IgD-negative memory B cell (primary cell): ENCODE measurements around the gene TNFRSF1A. TPM values are rescaled to one million over a fixed set of nuclear protein-coding genes. Genes with fewer than 3 reads are reported as not detected.

Experiments
- H3K27ac Mint-ChIP-seq, 3 donors: one replicate each; pipeline ENCODE4 v1.8.0; 2020 to 2022; ENCODE audit warnings: mild to moderate bottlenecking in 3 of 3, mixed read lengths in 3 of 3, moderate library complexity in 1 of 3
- H3K27me3 Mint-ChIP-seq: one replicate; pipeline ENCODE4 v1.8.0; 2021; ENCODE audit warnings: mixed read lengths
- H3K36me3 Mint-ChIP-seq: one replicate; pipeline ENCODE4 v1.8.0; 2020; ENCODE audit warnings: mild to moderate bottlenecking, mixed read lengths
- H3K4me1 Mint-ChIP-seq, 3 donors: one replicate each; pipeline ENCODE4 v1.8.0; 2020 to 2022; ENCODE audit warnings: mixed read lengths in 3 of 3, mild to moderate bottlenecking in 1 of 3
- H3K4me3 Mint-ChIP-seq, 4 donors: one replicate each; pipeline ENCODE4 v1.8.0; 2020 to 2022; ENCODE audit warnings: mild to moderate bottlenecking in 4 of 4, mixed read lengths in 4 of 4, moderate library complexity in 3 of 4
- H3K9me3 Mint-ChIP-seq, 3 donors: one replicate each; pipeline ENCODE4 v1.8.0; 2020 to 2021; ENCODE audit warnings: mixed read lengths in 3 of 3, mild to moderate bottlenecking in 1 of 3
- polyA plus RNA-seq: library from polyadenylated mRNA; unstranded; fragments of 300-500 nt; fragmentation: Illumina TruSeq; gene quantifications from one replicate; pipeline ENCODE4 v1.2.3, GENCODE V29; 2021

TNFRSF1A gene
- polyA plus RNA-seq, 1 donor from 2014 or later: 2.4 TPM

- peaks cover 2% of the 10 kb centered on the region for H3K36me3 Mint-ChIP-seq
- no peak overlapping the region for H3K27ac Mint-ChIP-seq
- no peaks in the 10 kb centered on the region for H3K4me1 Mint-ChIP-seq
- no peak overlapping the region for H3K4me3 Mint-ChIP-seq
- peaks cover 35% of the 10 kb centered on the region for H3K27me3 Mint-ChIP-seq
- no peaks in the 10 kb centered on the region for H3K9me3 Mint-ChIP-seq
Observed at GRCh38 chr12:6377667-6377994, 35.8 kb upstream of the TNFRSF1A start.

- H3K36me3 Mint-ChIP-seq: peaks cover 3% of the 10 kb centered on the region
- peaks cover 32% of the 10 kb centered on the region for H3K27me3 Mint-ChIP-seq
- no peaks in the 10 kb centered on the region for H3K9me3 Mint-ChIP-seq
- H3K27ac Mint-ChIP-seq: peak overlapping the region in 1 of 3 donors; percentile 72
- H3K4me3 Mint-ChIP-seq: no peak overlapping the region
- H3K4me1 Mint-ChIP-seq: no peaks in the 10 kb centered on the region
Observed at GRCh38 chr12:6376870-6377666, 35.2 kb upstream of the TNFRSF1A start.

GRCh38 chr12:6376079-6376869, 34.4 kb upstream of the TNFRSF1A start:
- peak overlapping the region in 1 of 3 donors; percentile 72 for H3K27ac Mint-ChIP-seq
- peaks cover 3% of the 10 kb centered on the region for H3K36me3 Mint-ChIP-seq
- H3K27me3 Mint-ChIP-seq: peaks cover 24% of the 10 kb centered on the region
- no peaks in the 10 kb centered on the region for H3K4me1 Mint-ChIP-seq
- no peaks in the 10 kb centered on the region for H3K9me3 Mint-ChIP-seq
- no peak overlapping the region for H3K4me3 Mint-ChIP-seq

- peaks cover 3% of the 10 kb centered on the region for H3K36me3 Mint-ChIP-seq
- H3K4me1 Mint-ChIP-seq: no peaks in the 10 kb centered on the region
- H3K9me3 Mint-ChIP-seq: no peaks in the 10 kb centered on the region
- H3K27ac Mint-ChIP-seq: no peak within 1 kb of the TSS
- H3K27me3 Mint-ChIP-seq: peaks cover 23% of the 10 kb centered on the region
- H3K4me3 Mint-ChIP-seq: no peak within 1 kb of the TSS
Observed at GRCh38 chr12:6375269-6376078, 33.6 kb upstream of the TNFRSF1A start, which contains the start of gene SCNN1A. SCNN1A (minus strand) TSS chr12:6375563; CDS start chr12:6374783, 780 bp downstream.

GRCh38 chr12:6374786-6375160, 32.9 kb upstream of the TNFRSF1A start:
- Mint-ChIP-seq H3K27me3 (peaks cover 25% of the 10 kb centered on the region), H3K4me1 (no peaks in the 10 kb centered on the region), H3K27ac (no peak overlapping the region), H3K4me3 (no peak overlapping the region), H3K36me3 (peaks cover 3% of the 10 kb centered on the region), H3K9me3 (no peaks in the 10 kb centered on the region)

- peaks cover 26% of the 10 kb centered on the region for H3K27me3 Mint-ChIP-seq
- no peak overlapping the region for H3K4me3 Mint-ChIP-seq
- no peak overlapping the region for H3K27ac Mint-ChIP-seq
- H3K36me3 Mint-ChIP-seq: peaks cover 3% of the 10 kb centered on the region
- H3K9me3 Mint-ChIP-seq: no peaks in the 10 kb centered on the region
- H3K4me1 Mint-ChIP-seq: no peaks in the 10 kb centered on the region
Observed at GRCh38 chr12:6374028-6374785, 32.3 kb upstream of the TNFRSF1A start.

GRCh38 chr12:6373022-6373787, 31.3 kb upstream of the TNFRSF1A start:
- Mint-ChIP-seq H3K4me3 (no peak overlapping the region), H3K36me3 (peaks cover 3% of the 10 kb centered on the region), H3K27me3 (peaks cover 26% of the 10 kb centered on the region), H3K4me1 (no peaks in the 10 kb centered on the region), H3K9me3 (no peaks in the 10 kb centered on the region), H3K27ac (peak overlapping the region in 1 of 3 donors; percentile 65)

GRCh38 chr12:6372403-6373003, 30.6 kb upstream of the TNFRSF1A start:
- Mint-ChIP-seq H3K36me3 (peaks cover 3% of the 10 kb centered on the region), H3K27ac (no peak overlapping the region), H3K4me3 (no peak overlapping the region), H3K9me3 (peaks cover 0 to 2% (median 0%) of the 10 kb centered on the region in 3 donors), H3K4me1 (peaks cover 0 to 4% (median under 1%) of the 10 kb centered on the region in 3 donors), H3K27me3 (peaks cover 26% of the 10 kb centered on the region)

- H3K9me3 Mint-ChIP-seq: peaks cover 0 to 5% (median 0%) of the 10 kb centered on the region in 3 donors
- H3K27me3 Mint-ChIP-seq: peaks cover 23% of the 10 kb centered on the region
- peak overlapping the region in 1 of 3 donors; percentile 89 for H3K27ac Mint-ChIP-seq
- H3K4me3 Mint-ChIP-seq: no peak overlapping the region
- H3K36me3 Mint-ChIP-seq: peaks cover 3% of the 10 kb centered on the region
- peaks cover 0 to 6% (median 4%) of the 10 kb centered on the region in 3 donors for H3K4me1 Mint-ChIP-seq
Observed at GRCh38 chr12:6370994-6371754, 29.3 kb upstream of the TNFRSF1A start.

GRCh38 chr12:6370576-6370935, 28.7 kb upstream of the TNFRSF1A start:
- peak overlapping the region in 1 of 3 donors; percentile 50 for H3K27ac Mint-ChIP-seq
- no peak overlapping the region for H3K4me3 Mint-ChIP-seq

GRCh38 chr12:6369916-6370575, 28.2 kb upstream of the TNFRSF1A start:
- no peak overlapping the region for H3K4me3 Mint-ChIP-seq
- peaks cover 14% of the 10 kb centered on the region for H3K27me3 Mint-ChIP-seq
- peaks cover 0 to 6% (median 4%) of the 10 kb centered on the region in 3 donors for H3K4me1 Mint-ChIP-seq
- peaks cover 3% of the 10 kb centered on the region for H3K36me3 Mint-ChIP-seq
- peak overlapping the region in 1 of 3 donors; percentile 50 for H3K27ac Mint-ChIP-seq
- H3K9me3 Mint-ChIP-seq: peaks cover 0 to 5% (median 0%) of the 10 kb centered on the region in 3 donors

More at GRCh38 chr12:6370576-6370935, 28.7 kb upstream of the TNFRSF1A start:
- H3K9me3 Mint-ChIP-seq: peaks cover 0 to 5% (median 0%) of the 10 kb centered on the region in 3 donors
- peaks cover 17% of the 10 kb centered on the region for H3K27me3 Mint-ChIP-seq
- peaks cover 3% of the 10 kb centered on the region for H3K36me3 Mint-ChIP-seq
- H3K4me1 Mint-ChIP-seq: peaks cover 0 to 6% (median 4%) of the 10 kb centered on the region in 3 donors

- Mint-ChIP-seq H3K36me3 (peaks cover 1% of the 10 kb centered on the region), H3K4me3 (no peak overlapping the region), H3K27ac (peak overlapping the region in 1 of 3 donors; percentile 53), H3K4me1 (peaks cover 0 to 6% (median 4%) of the 10 kb centered on the region in 3 donors), H3K9me3 (peaks cover 0 to 5% (median 0%) of the 10 kb centered on the region in 3 donors), H3K27me3 (peaks cover 13% of the 10 kb centered on the region)
Observed at GRCh38 chr12:6368906-6369525, 27.1 kb upstream of the TNFRSF1A start.
